Lower leg skin (tissue), 3 donors: ENCODE data around the gene GOLGA8A.
"Not testable (repeated sequence)": the region's sequence is repeated elsewhere in the genome, so short reads cannot be mapped to it uniquely, and the experiment has no call there.

Source experiments
- POLR2A ChIP-seq, 2 donors: fragments of 450-650 bp; IDR thresholded peaks; one replicate each; pipeline ENCODE4 v1.6.1; 2016 to 2017; ENCODE audit warnings: antibody characterized with exemption in 2 of 2, mild to moderate bottlenecking in 1 of 2, moderate library complexity in 1 of 2
- TF ChIP-seq, protein P1 (sequence below), 3 donors: fragments of 450-650 bp; IDR thresholded peaks; one replicate each; pipeline ENCODE4 v1.5.1; 2016; ENCODE audit warnings: antibody characterized with exemption in 3 of 3, mild to moderate bottlenecking in 3 of 3, moderate library complexity in 2 of 3

DNA sequence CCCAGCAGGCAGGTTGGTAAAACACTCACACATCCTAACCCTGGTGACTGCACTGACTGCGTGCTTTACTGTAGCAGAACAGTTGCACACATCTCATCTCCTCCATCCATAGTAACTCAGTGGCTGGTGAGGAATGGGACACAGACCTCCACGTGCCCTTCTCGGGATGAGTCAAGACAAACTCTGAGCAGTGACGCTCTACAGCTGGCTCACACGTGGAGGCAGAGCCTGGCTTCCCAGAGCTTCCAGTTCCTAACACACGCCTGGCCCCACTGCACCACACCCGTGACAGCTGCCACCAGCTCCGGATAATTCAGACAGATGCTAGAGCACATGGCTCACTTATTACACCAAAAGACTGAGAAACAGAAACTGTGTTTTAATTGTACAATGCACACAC lies 7.0 kb downstream of the GOLGA8A start:
- TF ChIP-seq, protein P1, sequence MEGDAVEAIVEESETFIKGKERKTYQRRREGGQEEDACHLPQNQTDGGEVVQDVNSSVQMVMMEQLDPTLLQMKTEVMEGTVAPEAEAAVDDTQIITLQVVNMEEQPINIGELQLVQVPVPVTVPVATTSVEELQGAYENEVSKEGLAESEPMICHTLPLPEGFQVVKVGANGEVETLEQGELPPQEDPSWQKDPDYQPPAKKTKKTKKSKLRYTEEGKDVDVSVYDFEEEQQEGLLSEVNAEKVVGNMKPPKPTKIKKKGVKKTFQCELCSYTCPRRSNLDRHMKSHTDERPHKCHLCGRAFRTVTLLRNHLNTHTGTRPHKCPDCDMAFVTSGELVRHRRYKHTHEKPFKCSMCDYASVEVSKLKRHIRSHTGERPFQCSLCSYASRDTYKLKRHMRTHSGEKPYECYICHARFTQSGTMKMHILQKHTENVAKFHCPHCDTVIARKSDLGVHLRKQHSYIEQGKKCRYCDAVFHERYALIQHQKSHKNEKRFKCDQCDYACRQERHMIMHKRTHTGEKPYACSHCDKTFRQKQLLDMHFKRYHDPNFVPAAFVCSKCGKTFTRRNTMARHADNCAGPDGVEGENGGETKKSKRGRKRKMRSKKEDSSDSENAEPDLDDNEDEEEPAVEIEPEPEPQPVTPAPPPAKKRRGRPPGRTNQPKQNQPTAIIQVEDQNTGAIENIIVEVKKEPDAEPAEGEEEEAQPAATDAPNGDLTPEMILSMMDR (IDR thresholded peaks at IDR 0.05): not testable (repeated sequence)
- TF ChIP-seq POLR2A (IDR thresholded peaks at IDR 0.05): not testable (repeated sequence)
